Gastroesophageal sphincter (tissue), 3 donors: ENCODE data around the gene NHEJ1.

Source experiments
- POLR2A ChIP-seq, 2 donors: fragments of 450-650 bp; IDR thresholded peaks; one replicate each; pipeline ENCODE4 v1.6.1; 2017; ENCODE audit warnings: antibody characterized with exemption in 2 of 2, mild to moderate bottlenecking in 2 of 2, moderate library complexity in 1 of 2
- TF ChIP-seq, protein P1 (sequence below), 4 experiments: fragments of 200-600 bp in 2 of 4; fragments of 450-650 bp in 2 of 4; sonication (generic) in 1 of 4; IDR thresholded peaks; one replicate each; pipeline ENCODE4 v1.5.1; 2017 to 2019; ENCODE audit warnings: antibody characterized with exemption in 4 of 4, mild to moderate bottlenecking in 2 of 4, moderate library complexity in 2 of 4

DNA sequence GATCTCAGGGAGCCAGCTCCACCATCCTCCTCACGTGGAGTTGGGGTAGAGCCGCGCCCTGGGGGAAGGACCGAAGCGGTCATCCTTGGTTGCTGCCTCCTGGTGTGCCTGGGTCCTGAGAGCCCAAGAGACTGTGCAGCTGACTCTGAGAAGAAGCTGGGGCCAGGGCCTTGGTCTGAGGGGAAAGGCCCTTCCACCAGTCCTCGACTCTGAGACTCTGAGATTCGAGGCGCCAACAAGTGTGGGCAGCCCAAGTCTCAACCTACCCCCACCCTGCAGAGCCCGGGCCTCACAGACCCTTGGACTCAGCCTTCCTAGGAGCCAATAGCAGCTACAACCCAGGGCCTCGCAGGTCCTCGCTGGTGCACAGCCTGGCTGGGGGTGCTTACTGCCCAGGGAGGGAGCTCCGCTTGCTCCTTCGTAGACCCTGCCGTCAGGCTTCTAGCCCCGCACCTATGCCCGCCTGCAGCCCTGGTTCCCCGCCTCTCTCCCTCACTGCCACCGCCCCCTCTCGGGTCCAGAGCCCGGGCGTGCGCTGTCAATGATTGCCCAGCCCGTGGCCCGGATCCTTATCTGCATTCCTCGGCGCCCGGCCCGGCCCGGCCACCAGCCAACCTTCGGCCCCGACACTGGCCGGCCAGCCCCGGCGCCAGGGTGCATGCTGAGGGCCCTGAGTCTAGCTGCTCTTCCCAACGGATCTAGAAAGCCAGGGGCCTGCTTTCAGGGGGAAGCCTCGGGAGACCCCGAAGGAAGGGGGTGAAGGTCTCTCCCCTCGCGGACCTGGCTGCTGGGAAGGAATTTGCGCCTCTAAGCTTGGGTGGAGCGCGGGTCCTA, 101.9 kb downstream of the NHEJ1 start:
- TF ChIP-seq POLR2A (IDR thresholded peaks at IDR 0.05) = no peak
- TF ChIP-seq, protein P1, sequence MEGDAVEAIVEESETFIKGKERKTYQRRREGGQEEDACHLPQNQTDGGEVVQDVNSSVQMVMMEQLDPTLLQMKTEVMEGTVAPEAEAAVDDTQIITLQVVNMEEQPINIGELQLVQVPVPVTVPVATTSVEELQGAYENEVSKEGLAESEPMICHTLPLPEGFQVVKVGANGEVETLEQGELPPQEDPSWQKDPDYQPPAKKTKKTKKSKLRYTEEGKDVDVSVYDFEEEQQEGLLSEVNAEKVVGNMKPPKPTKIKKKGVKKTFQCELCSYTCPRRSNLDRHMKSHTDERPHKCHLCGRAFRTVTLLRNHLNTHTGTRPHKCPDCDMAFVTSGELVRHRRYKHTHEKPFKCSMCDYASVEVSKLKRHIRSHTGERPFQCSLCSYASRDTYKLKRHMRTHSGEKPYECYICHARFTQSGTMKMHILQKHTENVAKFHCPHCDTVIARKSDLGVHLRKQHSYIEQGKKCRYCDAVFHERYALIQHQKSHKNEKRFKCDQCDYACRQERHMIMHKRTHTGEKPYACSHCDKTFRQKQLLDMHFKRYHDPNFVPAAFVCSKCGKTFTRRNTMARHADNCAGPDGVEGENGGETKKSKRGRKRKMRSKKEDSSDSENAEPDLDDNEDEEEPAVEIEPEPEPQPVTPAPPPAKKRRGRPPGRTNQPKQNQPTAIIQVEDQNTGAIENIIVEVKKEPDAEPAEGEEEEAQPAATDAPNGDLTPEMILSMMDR (IDR thresholded peaks at IDR 0.05) = no peak
